Subcutaneous abdominal adipose tissue (tissue), 5 donors: ENCODE results near the gene ZMYND8.
"Not testable (repeated sequence)": the region's sequence is repeated elsewhere in the genome, so short reads cannot be mapped to it uniquely, and the experiment has no call there.

ENCODE experiments used
- H3K27ac ChIP-seq: one replicate; pipeline ENCODE4 v1.7.0; 2013; ENCODE audit warnings: low read depth, mild to moderate bottlenecking, inconsistent platforms, low read length, moderate library complexity
- H3K27me3 ChIP-seq, 5 donors: one replicate each; pipeline ENCODE4 v1.7.0; 2013; ENCODE audit warnings: low read length in 5 of 5, inconsistent platforms in 1 of 5; ENCODE audit not compliant: control insufficient read depth in 5 of 5, insufficient read depth in 4 of 5
- H3K36me3 ChIP-seq, 5 donors: one replicate each; pipeline ENCODE4 v1.7.0; 2013; ENCODE audit warnings: low read length in 5 of 5; ENCODE audit not compliant: control insufficient read depth in 5 of 5, insufficient read depth in 5 of 5
- H3K4me1 ChIP-seq, 5 donors: one replicate each; pipeline ENCODE4 v1.7.0; 2013; ENCODE audit warnings: low read length in 5 of 5, mild to moderate bottlenecking in 3 of 5, moderate library complexity in 1 of 5; ENCODE audit not compliant: control insufficient read depth in 5 of 5, insufficient read depth in 5 of 5
- H3K4me3 ChIP-seq, 5 donors: one replicate each; pipeline ENCODE4 v1.7.0; 2013; ENCODE audit warnings: low read length in 5 of 5, low read depth in 1 of 5
- H3K9ac ChIP-seq, 5 donors: one replicate each; pipeline ENCODE4 v1.7.0; 2013; ENCODE audit warnings: low read length in 5 of 5, mild to moderate bottlenecking in 4 of 5, moderate library complexity in 3 of 5
- H3K9me3 ChIP-seq, 5 donors: one replicate each; pipeline ENCODE4 v1.7.0; 2013; ENCODE audit warnings: low read length in 5 of 5; ENCODE audit not compliant: control insufficient read depth in 5 of 5
- donor health status: healthy.
- donor health status: healthy.
- donor health status: healthy.
- donor health status: healthy.
- donor health status: healthy.

Gene ZMYND8

DNA sequence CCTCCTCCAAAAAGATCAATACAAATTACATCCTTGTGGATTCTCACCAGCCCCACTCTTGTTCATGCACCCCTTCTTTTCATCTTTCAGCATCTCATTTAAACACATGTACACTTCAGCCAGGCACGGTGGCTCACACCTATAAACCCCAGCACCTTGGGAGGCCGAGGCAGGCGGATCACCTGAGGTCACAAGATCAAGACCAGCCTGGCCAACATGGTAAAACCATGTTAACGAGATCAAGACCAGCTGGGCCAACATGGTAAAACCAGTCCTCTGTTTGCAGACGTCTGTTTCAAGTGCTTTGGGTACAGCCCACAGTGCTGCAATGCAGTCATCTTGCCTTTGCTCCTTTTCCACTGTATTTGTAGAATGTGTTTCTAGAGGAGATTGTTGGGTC lies 45.3 kb downstream of the ZMYND8 start:
- Histone ChIP-seq H3K27ac (peak overlapping the region; percentile 85), H3K27me3 (no peaks in the 10 kb centered on the region), H3K9ac (no peak overlapping the region), H3K9me3 (no peaks in the 10 kb centered on the region), H3K36me3 (peaks cover 0 to 19% (median 13%) of the 10 kb centered on the region in 5 donors), H3K4me3 (no peak overlapping the region), H3K4me1 (peaks cover 7 to 66% (median 42%) of the 10 kb centered on the region in 5 donors)

DNA sequence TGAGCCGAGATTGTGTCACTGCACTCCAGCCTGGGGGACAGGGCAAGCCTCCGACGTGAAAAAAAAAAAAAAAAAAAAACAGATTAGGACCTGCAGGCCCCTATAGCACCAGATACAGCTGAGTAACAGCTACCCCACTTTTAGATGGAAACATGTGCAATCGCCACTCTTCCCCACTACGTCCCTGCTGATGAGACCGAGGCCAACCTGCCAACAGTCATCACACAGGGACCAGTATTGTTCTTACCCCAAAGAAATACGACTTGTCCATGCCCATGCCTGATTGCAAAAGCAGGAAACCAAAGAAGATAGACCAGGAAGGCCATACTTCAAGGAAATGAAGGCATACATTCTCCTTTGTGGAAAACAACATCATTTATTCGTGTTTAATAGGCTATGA lies 45.8 kb downstream of the ZMYND8 start:
- Histone ChIP-seq H3K4me3 (no peak overlapping the region), H3K27me3 (no peaks in the 10 kb centered on the region), H3K36me3 (peaks cover 0 to 23% (median 13%) of the 10 kb centered on the region in 5 donors), H3K4me1 (peaks cover 6 to 62% (median 40%) of the 10 kb centered on the region in 5 donors), H3K9me3 (no peaks in the 10 kb centered on the region), H3K9ac (peak overlapping the region in 1 of 5 donors; percentile 66), H3K27ac (peak overlapping the region; percentile 85)

DNA sequence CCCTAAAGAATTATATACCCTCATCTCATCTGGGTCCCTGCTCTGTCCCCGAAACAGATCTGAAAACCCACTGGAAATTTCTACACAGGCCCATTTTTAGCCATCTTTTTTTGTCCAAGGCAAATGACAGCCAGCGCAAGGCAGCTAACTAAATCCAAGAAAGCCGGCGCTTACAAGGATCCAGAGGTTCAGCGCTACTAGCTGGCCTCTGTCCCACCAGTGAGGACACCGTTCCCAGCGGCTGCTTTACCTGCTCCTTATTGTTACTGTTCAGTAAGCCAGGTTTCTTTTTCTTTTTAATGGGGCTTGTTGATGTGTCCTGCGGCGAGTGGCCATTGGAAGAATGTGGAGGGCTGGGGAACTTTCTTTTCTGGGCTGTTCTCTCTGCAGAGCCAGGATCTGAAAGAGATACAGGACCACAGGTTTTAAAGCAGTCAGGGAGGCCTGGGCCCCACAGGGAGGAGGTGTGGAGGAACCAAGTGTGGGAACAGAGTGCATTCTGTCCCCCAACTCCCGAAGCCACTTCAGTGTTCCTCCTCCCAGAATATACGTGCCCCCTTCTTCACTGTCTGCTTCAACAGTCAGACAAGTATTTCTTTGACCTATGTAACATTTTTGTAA lies 46.6 kb downstream of the ZMYND8 start:
- peaks cover 4 to 53% (median 32%) of the 10 kb centered on the region in 5 donors for H3K4me1 ChIP-seq
- H3K27ac ChIP-seq: peak overlapping the region; percentile 85
- no peaks in the 10 kb centered on the region for H3K9me3 ChIP-seq
- no peaks in the 10 kb centered on the region for H3K27me3 ChIP-seq
- peak overlapping the region in 2 of 5 donors; percentile 66 to 70 for H3K9ac ChIP-seq
- H3K36me3 ChIP-seq: peaks cover 0 to 26% (median 15%) of the 10 kb centered on the region in 5 donors
- peak overlapping the region in 1 of 5 donors; percentile 29 for H3K4me3 ChIP-seq

DNA sequence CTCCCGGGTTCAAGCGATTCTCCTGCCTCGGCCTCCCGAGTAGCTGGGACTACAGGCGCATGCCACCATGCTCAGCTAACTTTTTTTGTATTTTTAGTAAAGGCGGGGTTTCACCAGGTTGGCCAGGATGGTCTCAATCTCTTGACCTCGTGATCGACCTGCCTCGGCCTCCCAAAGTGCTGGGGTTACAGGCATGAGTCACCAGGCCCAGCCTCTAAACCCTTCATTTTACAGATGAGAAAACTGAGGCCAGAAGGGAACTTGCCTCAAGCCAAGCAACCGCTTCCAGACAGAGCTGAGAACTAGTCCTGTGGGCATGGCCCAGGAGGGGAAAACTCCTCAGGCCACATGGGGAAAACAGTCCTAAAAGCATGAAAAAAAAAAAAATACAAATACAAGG lies 47.1 kb downstream of the ZMYND8 start:
- Histone ChIP-seq H3K27me3 (no peaks in the 10 kb centered on the region), H3K27ac (peak overlapping the region; percentile 85), H3K4me3 (peak overlapping the region in 1 of 5 donors; percentile 29), H3K9me3 (no peaks in the 10 kb centered on the region), H3K36me3 (peaks cover 0 to 26% (median 19%) of the 10 kb centered on the region in 5 donors), H3K9ac (peak overlapping the region in 1 of 5 donors; percentile 70), H3K4me1 (peaks cover 4 to 48% (median 30%) of the 10 kb centered on the region in 5 donors)

DNA sequence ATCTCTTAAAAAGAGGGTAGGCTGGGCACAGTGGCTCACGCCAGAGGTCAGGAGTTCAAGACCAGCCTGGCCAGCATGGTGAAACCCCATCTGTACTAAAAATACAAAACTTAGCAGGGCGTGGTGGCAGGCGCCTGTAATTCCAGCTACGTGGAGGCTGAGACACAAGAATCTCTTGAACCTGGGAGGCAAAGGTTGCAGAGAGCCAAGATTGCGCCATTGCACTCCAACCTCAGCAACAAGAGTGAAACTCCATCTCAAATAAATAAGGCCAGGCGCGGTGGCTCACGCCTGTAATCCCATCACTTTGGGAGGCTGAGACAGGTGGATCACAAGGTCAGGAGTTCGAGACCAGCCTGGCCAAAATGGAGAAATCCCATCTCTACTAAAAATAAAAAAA lies 48.9 kb downstream of the ZMYND8 start:
- H3K9me3 ChIP-seq, H3K9ac ChIP-seq, H3K4me3 ChIP-seq, H3K27ac ChIP-seq, H3K27me3 ChIP-seq: not testable (repeated sequence)
- peaks cover 6 to 43% (median 33%) of the 10 kb centered on the region in 5 donors for H3K4me1 ChIP-seq
- peaks cover 0 to 31% (median 24%) of the 10 kb centered on the region in 5 donors for H3K36me3 ChIP-seq

DNA sequence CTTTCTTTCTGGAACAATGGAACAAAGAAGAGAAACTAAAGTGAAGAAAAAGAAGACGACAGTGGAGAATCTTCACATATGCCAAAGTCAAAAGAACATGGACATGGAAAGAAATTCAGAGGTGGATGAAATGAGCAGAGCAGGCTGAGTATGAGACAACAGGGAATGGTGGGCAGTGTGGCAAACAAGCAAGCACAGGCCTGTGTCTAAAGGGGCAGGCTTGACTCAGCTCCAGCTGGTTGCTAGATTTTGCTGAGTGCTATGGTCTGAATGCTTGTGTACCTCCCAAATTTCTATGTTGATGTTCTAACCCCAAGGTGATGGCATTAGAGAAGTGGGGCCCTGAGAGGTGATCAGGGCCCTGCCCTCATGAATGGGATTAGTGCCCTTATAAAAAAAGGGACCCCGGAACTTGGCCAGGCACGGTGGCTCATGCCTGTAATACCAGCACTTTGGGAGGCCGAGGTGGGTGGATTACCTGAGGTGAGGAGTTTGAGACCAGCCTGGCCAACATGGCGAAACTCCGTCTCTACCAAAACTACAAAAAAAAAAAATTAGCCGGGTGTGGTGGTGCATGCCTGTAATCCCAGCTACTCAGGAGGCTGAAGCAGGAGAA lies 49.6 kb downstream of the ZMYND8 start:
- Histone ChIP-seq H3K27ac (no peak overlapping the region), H3K9me3 (no peaks in the 10 kb centered on the region), H3K4me1 (peaks cover 6 to 35% (median 29%) of the 10 kb centered on the region in 5 donors), H3K27me3 (no peaks in the 10 kb centered on the region), H3K36me3 (peaks cover 0 to 30% (median 23%) of the 10 kb centered on the region in 5 donors), H3K9ac (no peak overlapping the region), H3K4me3 (no peak overlapping the region)

DNA sequence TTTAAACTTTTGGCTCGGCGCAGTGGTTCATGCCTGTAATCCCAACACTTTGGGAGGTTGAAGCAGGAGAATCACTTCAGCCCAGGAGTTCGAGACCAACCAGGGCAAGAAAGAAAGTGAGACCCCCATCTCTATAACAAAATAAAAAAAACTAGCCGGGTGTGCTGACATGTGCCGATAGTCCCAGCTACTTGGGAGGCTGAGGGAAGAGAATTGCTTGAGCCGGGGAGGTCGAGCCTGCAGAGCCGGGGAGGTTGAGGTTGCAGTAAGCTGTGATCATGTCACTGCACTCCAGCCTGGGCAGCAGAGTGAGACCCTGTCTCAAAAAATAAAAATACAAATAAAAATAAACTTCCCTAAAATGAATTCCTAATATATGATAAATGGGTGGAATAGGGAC lies 50.4 kb downstream of the ZMYND8 start:
- Histone ChIP-seq H3K27me3 (no peaks in the 10 kb centered on the region), H3K9me3 (no peaks in the 10 kb centered on the region), H3K27ac (no peak overlapping the region), H3K4me3 (no peak overlapping the region), H3K36me3 (peaks cover 0 to 32% (median 21%) of the 10 kb centered on the region in 5 donors), H3K9ac (no peak overlapping the region), H3K4me1 (peaks cover 6 to 30% (median 26%) of the 10 kb centered on the region in 5 donors)

DNA sequence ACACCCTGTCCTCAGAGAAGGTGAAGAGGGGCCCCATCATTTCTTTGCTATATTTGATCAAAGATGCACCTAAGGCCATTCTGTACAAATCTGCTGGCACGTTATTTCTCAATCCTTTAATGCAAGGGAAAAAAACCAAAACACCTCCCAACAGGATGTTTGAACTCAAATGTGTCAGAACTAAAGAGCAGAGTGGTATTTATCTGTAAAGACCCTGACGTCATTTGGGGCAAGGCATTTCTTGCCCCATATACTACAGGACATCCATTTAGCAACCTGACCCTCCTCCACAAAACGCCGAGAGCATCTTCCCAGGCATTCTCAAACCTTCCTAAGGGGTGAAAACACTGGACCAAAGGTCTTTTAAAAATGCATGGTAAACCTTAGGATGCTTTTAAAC lies 50.8 kb downstream of the ZMYND8 start:
- Histone ChIP-seq H3K4me3 (no peak overlapping the region), H3K9me3 (no peaks in the 10 kb centered on the region), H3K36me3 (peaks cover 0 to 33% (median 21%) of the 10 kb centered on the region in 5 donors), H3K4me1 (peaks cover 5 to 26% (median 24%) of the 10 kb centered on the region in 5 donors), H3K27ac (no peak overlapping the region), H3K9ac (no peak overlapping the region), H3K27me3 (no peaks in the 10 kb centered on the region)

DNA sequence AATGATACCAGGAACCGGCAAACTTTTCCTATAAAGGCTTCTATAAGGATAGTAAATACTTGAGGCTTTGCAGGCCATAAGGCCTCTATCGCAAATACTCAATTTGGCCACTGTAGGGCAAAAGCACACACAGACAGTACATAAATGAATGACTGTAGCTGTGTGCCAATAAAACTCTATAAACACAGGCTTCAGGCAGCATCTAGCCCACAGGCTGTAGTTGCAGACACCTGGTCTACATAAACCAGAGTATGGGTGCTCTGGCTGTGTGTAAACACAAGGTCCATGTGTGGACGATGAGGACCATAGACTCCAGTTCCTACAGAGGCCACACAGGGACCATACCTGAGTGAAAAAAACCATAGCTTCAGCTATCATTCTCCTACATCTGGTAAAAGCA lies 52.2 kb downstream of the ZMYND8 start:
- Histone ChIP-seq H3K27me3 (no peaks in the 10 kb centered on the region), H3K4me1 (peaks cover 2 to 15% (median 10%) of the 10 kb centered on the region in 5 donors), H3K27ac (peak overlapping the region; percentile 60), H3K9me3 (no peaks in the 10 kb centered on the region), H3K9ac (peak overlapping the region in 1 of 5 donors; percentile 1), H3K36me3 (peaks cover under 1 to 36% (median 21%) of the 10 kb centered on the region in 5 donors), H3K4me3 (no peak overlapping the region)

DNA sequence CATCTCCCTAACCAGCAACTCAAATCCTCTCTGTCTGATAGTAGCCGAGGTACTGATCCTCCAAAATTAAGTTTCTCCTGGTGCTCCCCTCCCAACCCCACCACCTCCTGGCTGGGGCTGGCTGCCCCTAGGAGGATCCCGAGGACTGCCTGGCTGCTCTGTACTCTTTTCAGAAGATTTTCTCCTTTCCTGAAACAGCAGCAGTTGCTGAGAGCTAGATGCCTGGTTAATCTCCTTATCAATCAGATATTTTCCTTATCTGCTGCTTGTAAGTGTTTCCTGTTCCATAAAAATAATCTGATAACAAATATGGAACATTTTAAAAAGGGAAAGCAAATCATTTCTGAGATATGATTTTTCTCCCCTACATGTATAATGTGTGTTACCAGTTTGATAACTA lies 52.8 kb downstream of the ZMYND8 start:
- peaks cover 2 to 15% (median 5%) of the 10 kb centered on the region in 5 donors for H3K4me1 ChIP-seq
- no peaks in the 10 kb centered on the region for H3K9me3 ChIP-seq
- no peaks in the 10 kb centered on the region for H3K27me3 ChIP-seq
- no peak overlapping the region for H3K4me3 ChIP-seq
- peaks cover 6 to 33% (median 20%) of the 10 kb centered on the region in 5 donors for H3K36me3 ChIP-seq
- H3K27ac ChIP-seq: peak overlapping the region; percentile 60
- H3K9ac ChIP-seq: peak overlapping the region in 2 of 5 donors; percentile 1 to 2
